RPMI8226 (cell line): ENCODE results near the gene FTSJ3.
A peak's percentile ranks its signal among the peaks of the same experiment; 100 is the strongest.

Experiments
- DNase-seq: peaks from one replicate; pipeline ENCODE4 v3.0.0-alpha.2; 2015

Gene FTSJ3

GRCh38 chr17:63785556-63785955 lies 41.9 kb downstream of the FTSJ3 start:
- DNase-seq: no peak

GRCh38 chr17:63783522-63783921 lies 43.9 kb downstream of the FTSJ3 start:
- DNase-seq: no peak

GRCh38 chr17:63780928-63781327 lies 46.5 kb downstream of the FTSJ3 start:
- no peak for DNase-seq

- no peak for DNase-seq
Observed at GRCh38 chr17:63780507-63780906, 47.0 kb downstream of the FTSJ3 start.

GRCh38 chr17:63775420-63775819 lies 52.0 kb downstream of the FTSJ3 start:
- DNase-seq: no peak

GRCh38 chr17:63774969-63775265 lies 52.5 kb downstream of the FTSJ3 start:
- peak; percentile 20 for DNase-seq

DNA sequence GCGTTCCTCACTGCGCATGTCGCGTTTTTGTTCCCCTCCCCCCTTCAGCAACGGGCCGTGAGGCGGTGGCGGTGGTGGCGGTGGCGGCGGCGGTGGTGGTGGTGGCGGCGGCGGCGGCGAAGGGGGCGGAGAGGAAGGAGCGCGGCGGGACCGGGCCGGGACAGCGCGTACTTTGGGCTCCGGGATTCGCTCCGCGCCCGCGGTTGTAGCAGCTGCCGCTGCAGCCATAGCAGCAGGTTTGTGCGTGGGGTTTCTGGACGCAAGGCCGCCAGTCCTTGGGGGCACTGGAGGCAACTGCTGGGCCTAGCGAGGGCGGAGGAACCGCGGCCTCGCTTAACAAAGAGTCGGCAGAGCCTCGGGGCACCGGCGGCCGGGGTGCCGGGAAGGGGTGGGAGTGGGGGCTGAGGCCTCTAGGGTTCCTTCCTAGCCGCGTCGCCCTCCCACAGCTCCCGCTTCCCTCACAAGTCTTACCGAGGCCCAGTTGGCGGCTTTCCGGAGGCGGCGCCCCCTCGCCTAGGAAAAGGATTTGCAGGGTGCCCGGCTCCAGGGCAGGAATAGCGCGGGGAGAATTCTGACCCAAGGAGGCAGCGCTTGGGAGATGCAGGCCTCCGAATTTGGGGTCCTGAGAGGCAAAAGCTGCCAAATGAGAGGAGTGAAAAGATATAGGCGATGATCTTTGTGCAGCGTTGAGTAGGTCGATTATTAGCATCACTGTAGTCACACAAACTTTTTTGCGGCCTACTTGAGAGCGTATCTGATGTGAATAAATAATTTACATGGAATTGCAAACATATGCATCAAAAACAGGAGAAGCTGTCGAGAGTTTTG lies 53.1 kb downstream of the FTSJ3 start, which contains the start of gene DDX42:
TSS of gene DDX42 (plus strand) at position 30 of the 828 bp plus-strand sequence. CDS start 12,880 bp downstream, outside the sequence.
- no peak for DNase-seq

- DNase-seq: peak; percentile 99
Observed at GRCh38 chr17:63773272-63774140, 54.0 kb downstream of the FTSJ3 start, which contains the start of gene CCDC47. Gene CCDC47, minus strand, starts transcription at chr17:63773597. Its CDS starts 7,422 bp downstream, at chr17:63766175.

DNA sequence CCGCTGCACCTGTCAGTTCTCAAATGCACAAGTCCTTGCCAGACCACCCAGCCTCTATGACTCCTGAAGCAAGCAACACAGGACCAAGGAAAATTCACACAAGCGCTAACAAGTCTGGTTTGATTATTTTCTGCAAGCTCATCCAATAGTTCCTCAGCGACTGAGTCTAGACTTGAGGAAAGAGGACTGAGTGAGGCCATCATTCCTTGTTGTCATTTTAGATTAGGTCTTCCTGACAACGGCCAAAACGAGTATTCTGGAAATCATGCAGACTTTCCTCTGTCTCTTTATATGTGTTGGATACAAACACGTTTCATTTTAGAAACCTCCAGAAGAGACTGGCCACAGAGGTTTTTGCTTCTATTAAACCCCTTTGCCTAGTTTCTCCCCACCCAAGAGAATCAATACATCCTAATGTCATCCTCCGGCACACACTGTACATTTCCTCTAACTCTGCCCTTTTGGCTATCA lies 54.6 kb downstream of the FTSJ3 start:
- peak; percentile 19 for DNase-seq
